Fibroblast of the aortic adventitia (primary cell): ENCODE measurements around the gene ABI2. TPM values are rescaled to one million over a fixed set of nuclear protein-coding genes. Genes with fewer than 3 reads are reported as not detected.
A peak's percentile ranks its signal among the peaks of the same experiment; 100 is the strongest.

Experiments
- DNase-seq: peaks from one replicate; pipeline ENCODE4 v3.0.0-alpha.2; 2010; ENCODE audit warnings: low read depth
- H3K4me3 ChIP-seq: 2 replicates; pipeline ENCODE4 v1.5.1; 2011; ENCODE audit warnings: low read depth, mild to moderate bottlenecking, control low read depth, low read length, moderate library complexity
- total RNA-seq: library from RNA; depleted of rRNA; stranded (reverse); fragments of >200 nt; gene quantifications from 2 replicates; pipeline ENCODE4 v1.2.3, GENCODE V29; 2012; ENCODE audit warnings: low replicate concordance
- TF ChIP-seq, protein P1 (sequence below): IDR thresholded peaks from 2 replicates; pipeline ENCODE4 v1.5.1; 2011; ENCODE audit warnings: mild to moderate bottlenecking, low read length, control low read depth, inconsistent platforms; ENCODE audit not compliant: insufficient read depth

ABI2 gene
- total RNA-seq, 1 donor: 36.4 TPM

DNA sequence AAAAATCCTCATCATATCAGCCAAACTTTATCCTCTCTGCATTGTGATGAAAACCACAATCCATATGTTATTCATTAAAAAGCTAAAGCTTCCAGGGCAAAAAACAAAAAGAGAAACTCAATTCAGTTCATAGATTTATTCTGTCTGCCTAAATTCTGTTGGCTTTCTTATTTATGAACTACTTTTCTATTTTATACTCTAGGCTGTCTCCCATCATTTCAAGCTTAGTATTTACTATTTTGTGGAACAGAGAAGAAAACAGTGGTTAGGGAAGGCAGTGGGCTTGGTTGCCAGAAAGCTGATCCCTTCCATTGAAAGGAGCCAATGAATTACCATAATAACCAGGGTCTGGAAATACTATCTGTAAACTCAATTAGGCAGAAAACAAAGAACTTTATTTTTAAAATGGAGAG is 135.1 kb downstream of the ABI2 start:
- DNase-seq: peak; percentile 80
- peak overlapping the region; percentile 11 for H3K4me3 ChIP-seq
- TF ChIP-seq, protein P1, sequence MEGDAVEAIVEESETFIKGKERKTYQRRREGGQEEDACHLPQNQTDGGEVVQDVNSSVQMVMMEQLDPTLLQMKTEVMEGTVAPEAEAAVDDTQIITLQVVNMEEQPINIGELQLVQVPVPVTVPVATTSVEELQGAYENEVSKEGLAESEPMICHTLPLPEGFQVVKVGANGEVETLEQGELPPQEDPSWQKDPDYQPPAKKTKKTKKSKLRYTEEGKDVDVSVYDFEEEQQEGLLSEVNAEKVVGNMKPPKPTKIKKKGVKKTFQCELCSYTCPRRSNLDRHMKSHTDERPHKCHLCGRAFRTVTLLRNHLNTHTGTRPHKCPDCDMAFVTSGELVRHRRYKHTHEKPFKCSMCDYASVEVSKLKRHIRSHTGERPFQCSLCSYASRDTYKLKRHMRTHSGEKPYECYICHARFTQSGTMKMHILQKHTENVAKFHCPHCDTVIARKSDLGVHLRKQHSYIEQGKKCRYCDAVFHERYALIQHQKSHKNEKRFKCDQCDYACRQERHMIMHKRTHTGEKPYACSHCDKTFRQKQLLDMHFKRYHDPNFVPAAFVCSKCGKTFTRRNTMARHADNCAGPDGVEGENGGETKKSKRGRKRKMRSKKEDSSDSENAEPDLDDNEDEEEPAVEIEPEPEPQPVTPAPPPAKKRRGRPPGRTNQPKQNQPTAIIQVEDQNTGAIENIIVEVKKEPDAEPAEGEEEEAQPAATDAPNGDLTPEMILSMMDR: no peak

DNA sequence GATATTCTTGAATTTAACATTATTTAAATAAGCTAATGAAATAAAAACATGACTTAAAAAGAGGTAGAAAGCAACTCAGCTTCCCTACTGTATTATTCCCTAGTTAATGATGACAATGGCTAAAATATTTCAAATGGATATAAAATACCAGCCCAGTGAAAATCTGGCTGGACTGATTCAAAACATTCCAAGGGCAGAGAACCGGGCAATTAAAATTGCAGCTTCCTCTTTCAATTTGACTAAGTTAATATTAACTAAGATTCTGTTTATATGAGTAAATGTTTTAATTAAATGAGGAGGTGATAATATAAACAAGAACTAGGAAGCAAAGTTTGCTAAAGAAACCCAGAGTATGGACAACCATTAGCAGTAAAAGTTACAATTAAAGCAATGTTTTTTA is 141.4 kb downstream of the ABI2 start:
- no peak overlapping the region for H3K4me3 ChIP-seq
- no peak for DNase-seq
- TF ChIP-seq, protein P1: no peak

DNA sequence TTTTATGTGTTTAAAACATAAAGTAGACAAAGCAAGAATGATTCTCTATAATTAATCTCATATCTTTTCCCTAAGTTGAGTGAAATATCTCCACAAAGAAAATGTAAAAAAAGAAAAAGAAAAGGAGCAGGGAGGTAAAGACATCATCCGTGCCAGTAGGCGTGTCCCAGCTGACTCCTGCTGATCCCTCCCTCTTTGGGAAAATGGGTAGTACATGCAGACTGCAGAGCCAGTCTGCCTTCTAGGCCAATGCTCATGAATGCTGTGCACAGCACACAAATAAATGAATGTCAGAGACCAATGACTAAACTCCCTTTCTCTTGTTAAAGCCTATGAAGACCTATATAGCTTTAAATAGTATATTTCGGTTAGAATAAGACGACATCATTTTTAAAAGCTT is 142.2 kb downstream of the ABI2 start:
- TF ChIP-seq, protein P1: no peak
- H3K4me3 ChIP-seq: no peak overlapping the region
- DNase-seq: no peak

DNA sequence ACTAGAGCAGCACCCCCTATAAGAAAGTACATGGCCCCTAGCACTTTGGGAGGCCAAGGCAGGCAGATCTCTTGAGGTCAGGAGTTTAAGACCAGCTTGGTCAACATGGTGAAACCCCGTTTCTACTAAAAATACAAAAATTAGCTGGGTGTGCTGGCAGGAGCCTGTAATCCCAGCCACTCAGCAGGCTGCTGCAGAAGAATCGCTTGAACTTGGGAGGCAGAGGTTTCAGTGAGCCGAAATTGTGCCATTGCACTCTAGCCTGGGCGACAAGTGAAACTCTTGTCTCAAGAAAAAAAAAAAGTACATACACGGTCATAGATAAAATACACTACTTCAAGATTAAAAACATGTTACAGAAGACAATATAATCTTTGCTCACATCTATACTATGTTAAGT is 143.1 kb downstream of the ABI2 start:
- TF ChIP-seq, protein P1: no peak
- H3K4me3 ChIP-seq: no peak overlapping the region
- DNase-seq: no peak

DNA sequence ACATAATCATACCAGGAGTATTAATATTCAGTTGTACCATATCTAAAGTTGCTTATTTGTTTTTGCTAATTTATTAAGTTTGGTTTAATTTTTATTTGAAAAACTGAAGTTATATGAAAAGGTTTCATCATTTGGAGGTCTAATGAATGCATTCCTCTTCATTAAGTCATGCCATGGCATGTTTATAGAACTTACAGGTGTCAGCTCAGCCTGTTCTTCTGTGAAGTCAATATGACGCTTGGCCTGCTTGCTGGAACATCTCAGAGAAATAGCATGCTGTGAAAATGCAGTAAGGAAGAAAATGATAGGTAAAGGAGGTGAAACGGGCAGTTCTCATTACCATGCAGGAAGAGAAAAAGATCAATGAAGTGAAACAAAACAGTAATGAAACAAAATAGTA is 148.7 kb downstream of the ABI2 start:
- no peak overlapping the region for H3K4me3 ChIP-seq
- TF ChIP-seq, protein P1: no peak
- DNase-seq: no peak

DNA sequence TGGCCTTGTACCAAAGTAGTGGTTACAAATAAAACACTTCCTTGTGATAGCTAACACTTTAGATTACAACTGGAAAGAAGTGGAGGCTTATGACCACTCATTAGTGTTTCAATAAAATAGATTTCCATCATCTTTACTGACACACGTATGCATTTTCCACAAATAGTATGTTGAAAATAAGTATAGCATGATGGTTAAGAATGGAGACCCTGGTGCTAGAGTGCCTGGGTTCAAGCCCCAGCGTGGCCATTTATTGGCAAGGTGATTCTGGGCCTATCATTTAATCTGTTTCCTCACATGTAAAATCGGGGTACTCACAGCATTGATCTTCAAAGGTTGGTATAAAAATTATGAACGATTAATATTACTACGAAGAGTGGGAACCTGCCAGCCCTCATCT is 152.4 kb downstream of the ABI2 start:
- H3K4me3 ChIP-seq: no peak overlapping the region
- DNase-seq: no peak
- TF ChIP-seq, protein P1: no peak

DNA sequence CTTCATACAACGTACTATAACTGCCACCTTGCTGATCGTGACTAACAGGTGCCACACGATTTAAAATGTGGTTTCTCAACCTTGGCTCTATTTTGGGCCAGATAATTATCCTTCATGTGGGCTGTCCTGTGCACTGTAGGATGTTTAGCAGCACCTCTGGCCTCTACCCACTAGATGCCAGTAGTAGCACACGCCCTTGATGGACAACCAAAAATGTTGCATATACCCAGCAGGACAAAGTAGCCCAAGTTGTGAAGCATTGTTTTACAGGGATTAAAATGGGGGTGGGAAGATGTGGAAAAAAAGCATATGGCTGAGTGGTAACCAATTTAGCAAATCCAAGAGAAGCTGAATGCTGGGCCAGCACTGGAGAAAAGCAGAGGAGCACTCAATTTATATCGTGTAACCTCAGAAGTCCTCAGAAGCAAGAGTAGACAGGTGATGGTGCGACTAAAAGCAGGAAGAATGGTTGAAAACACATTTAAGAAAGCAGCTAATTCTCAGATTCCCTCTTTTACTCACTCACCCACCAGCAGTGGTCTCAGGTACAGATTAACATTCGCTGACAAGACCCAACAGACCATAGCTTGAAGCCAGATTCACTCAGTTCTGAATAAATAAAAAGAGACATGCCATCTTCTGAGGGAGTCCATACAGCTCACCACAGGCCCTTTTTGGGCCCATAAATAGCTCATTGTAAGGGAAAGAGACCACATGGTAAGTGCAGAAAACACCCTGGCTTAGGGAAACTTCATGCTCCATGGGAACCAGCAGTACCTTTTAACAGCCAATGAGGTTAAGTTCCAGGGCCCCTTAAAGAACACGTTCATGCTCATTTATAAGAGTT is 156.3 kb downstream of the ABI2 start:
- DNase-seq: peak; percentile 55
- TF ChIP-seq, protein P1: peak; percentile 59
- H3K4me3 ChIP-seq: no peak overlapping the region
